Activated CD8-positive, alpha-beta memory T cell treated with anti-CD3 and anti-CD28 coated beads, Interleukin-2, amount 10 ng/mL, durations not matched to agents 7 days and 5 days (primary cell): ENCODE results near the gene AGAP1. TPM values are rescaled to one million over a fixed set of nuclear protein-coding genes. Genes with fewer than 3 reads are reported as not detected.

Experiments
- ATAC-seq: fragments of 150-1000 bp; cut with Tn5 transposase; one replicate; pipeline ENCODE4 v1.10.0; 2021; ENCODE audit warnings: moderate library complexity
- CTCF ChIA-PET: fragments of 350-600 bp; sonication (Branson Sonifier 250); formaldehyde crosslinking; loops from one replicate; lab custom pipeline; 2021; ENCODE audit warnings: antibody characterized with exemption; lab: Charles Lee
- DNase-seq: peaks from one replicate; pipeline ENCODE4 v3.0.0-alpha.2; 2020
- H3K27ac Mint-ChIP-seq: one replicate; pipeline ENCODE4 v1.8.0; 2021; ENCODE audit warnings: mild to moderate bottlenecking, mixed read lengths
- H3K27me3 Mint-ChIP-seq: one replicate; pipeline ENCODE4 v1.8.0; 2021; ENCODE audit warnings: mixed read lengths
- H3K36me3 Mint-ChIP-seq: one replicate; pipeline ENCODE4 v1.8.0; 2021; ENCODE audit warnings: mild to moderate bottlenecking, mixed read lengths
- H3K4me1 Mint-ChIP-seq: one replicate; pipeline ENCODE4 v1.8.0; 2021; ENCODE audit warnings: mixed read lengths
- H3K4me3 Mint-ChIP-seq: one replicate; pipeline ENCODE4 v1.8.0; 2021; ENCODE audit warnings: mild to moderate bottlenecking, moderate library complexity, mixed read lengths
- H3K9me3 Mint-ChIP-seq: one replicate; pipeline ENCODE4 v1.8.0; 2022; ENCODE audit warnings: low read depth, mixed read lengths
- total RNA-seq, 2 experiments: library from RNA; stranded (reverse); gene quantifications; one replicate each; pipeline ENCODE4 v1.2.3, GENCODE V29; 2021

AGAP1 gene
- total RNA-seq, 2 experiments from 2014 or later = 0.75 to 1.8 TPM

DNA sequence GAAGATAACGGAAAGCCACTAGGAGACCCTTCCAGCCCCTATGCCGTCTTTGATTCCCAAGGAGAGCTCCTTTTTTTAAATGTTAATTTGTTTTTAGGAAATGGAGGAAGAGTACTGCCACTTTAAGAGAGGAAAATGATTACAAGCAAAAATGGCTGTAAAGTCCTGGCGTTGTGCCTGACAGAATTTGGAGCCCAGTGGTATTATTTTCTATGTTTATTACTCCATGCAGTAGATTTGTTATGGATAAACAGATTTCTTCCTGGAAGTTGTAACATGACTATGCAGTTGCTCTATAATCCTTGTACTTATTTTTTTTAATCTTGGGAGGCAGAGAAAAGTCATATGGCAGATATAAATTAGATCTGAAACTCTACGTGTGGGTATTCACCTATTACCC, 533.0 kb downstream of the AGAP1 start:
- Mint-ChIP-seq H3K9me3 (peaks cover 4% of the 10 kb centered on the region), H3K27me3 (no peaks in the 10 kb centered on the region), H3K27ac (no peak overlapping the region), H3K4me1 (no peaks in the 10 kb centered on the region), H3K4me3 (no peak overlapping the region), H3K36me3 (no peaks in the 10 kb centered on the region)
- DNase-seq (no peak), ATAC-seq (no peak)
- CTCF ChIA-PET = no interaction called here

DNA sequence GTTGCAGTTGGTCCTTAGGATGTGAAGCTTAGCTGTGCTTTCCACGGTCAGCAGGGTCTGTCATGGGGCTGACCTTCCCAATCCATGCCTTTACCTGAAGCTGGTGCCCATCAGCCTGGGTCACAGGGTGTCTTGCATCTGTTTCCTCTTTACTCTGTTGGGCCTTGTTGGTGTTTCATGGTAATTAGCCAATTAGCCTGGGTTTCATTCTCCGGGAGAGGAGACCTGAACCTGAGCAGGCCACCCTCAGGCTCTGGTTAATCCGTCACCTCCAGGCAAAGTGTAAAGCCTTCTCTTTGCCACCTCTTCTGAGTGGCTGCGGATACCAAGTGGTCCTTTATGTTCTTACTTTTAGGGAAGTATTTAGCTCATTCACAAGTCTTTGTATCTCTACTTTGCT, 534.2 kb downstream of the AGAP1 start:
- no peaks in the 10 kb centered on the region for H3K36me3 Mint-ChIP-seq
- CTCF ChIA-PET = no interaction called here
- H3K4me3 Mint-ChIP-seq = no peak overlapping the region
- no peaks in the 10 kb centered on the region for H3K27me3 Mint-ChIP-seq
- DNase-seq = no peak
- no peak for ATAC-seq
- H3K9me3 Mint-ChIP-seq = peaks cover 4% of the 10 kb centered on the region
- no peaks in the 10 kb centered on the region for H3K4me1 Mint-ChIP-seq
- no peak overlapping the region for H3K27ac Mint-ChIP-seq

GRCh38 chr2:236033462-236033861, 539.6 kb downstream of the AGAP1 start:
- Mint-ChIP-seq H3K36me3 (no peaks in the 10 kb centered on the region), H3K27me3 (no peaks in the 10 kb centered on the region), H3K9me3 (peaks cover 4% of the 10 kb centered on the region), H3K27ac (no peak overlapping the region), H3K4me1 (no peaks in the 10 kb centered on the region), H3K4me3 (no peak overlapping the region)
- CTCF ChIA-PET = no interaction called here
- no peak for ATAC-seq
- DNase-seq = no peak

DNA sequence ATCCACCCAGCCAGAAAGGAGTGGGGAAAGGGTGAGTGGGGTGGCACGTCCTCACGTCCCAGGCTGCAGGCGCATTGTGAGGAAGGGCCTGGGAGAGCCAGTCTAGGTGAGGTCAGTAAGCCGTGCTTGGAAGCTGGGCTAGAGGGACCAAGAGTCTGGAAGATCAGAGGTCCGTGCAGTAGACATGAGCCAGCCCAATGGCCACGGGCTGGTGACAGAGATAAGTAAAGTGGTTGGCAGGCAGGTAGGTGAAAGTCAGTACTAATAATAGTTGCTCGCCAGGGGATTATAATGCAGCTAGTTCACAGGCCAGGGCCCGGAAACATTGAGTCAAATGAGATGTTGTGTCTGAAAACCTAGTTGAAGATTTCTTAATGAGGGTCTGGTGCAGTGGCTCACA, 541.1 kb downstream of the AGAP1 start:
- H3K9me3 Mint-ChIP-seq = peaks cover 3% of the 10 kb centered on the region
- H3K27me3 Mint-ChIP-seq = no peaks in the 10 kb centered on the region
- H3K4me1 Mint-ChIP-seq = no peaks in the 10 kb centered on the region
- DNase-seq (no peak), ATAC-seq (no peak)
- H3K36me3 Mint-ChIP-seq = no peaks in the 10 kb centered on the region
- CTCF ChIA-PET = no interaction called here
- H3K27ac Mint-ChIP-seq = no peak overlapping the region
- H3K4me3 Mint-ChIP-seq = no peak overlapping the region

GRCh38 chr2:236036045-236036444, 542.2 kb downstream of the AGAP1 start:
- H3K4me3 Mint-ChIP-seq = no peak overlapping the region
- CTCF ChIA-PET = no interaction called here
- H3K36me3 Mint-ChIP-seq = no peaks in the 10 kb centered on the region
- no peak overlapping the region for H3K27ac Mint-ChIP-seq
- no peaks in the 10 kb centered on the region for H3K4me1 Mint-ChIP-seq
- no peak for ATAC-seq
- H3K9me3 Mint-ChIP-seq = peaks cover under 1% of the 10 kb centered on the region
- H3K27me3 Mint-ChIP-seq = no peaks in the 10 kb centered on the region
- DNase-seq = no peak

- Mint-ChIP-seq H3K36me3 (no peaks in the 10 kb centered on the region), H3K4me3 (no peak overlapping the region), H3K9me3 (no peaks in the 10 kb centered on the region), H3K27me3 (no peaks in the 10 kb centered on the region), H3K27ac (no peak overlapping the region), H3K4me1 (no peaks in the 10 kb centered on the region)
- CTCF ChIA-PET = no interaction called here
- DNase-seq (no peak), ATAC-seq (no peak)
Measured at GRCh38 chr2:236038096-236038495, 544.3 kb downstream of the AGAP1 start.

GRCh38 chr2:236040600-236041328, 546.9 kb downstream of the AGAP1 start:
- no peak for ATAC-seq
- H3K4me3 Mint-ChIP-seq = no peak overlapping the region
- H3K27ac Mint-ChIP-seq = no peak overlapping the region
- DNase-seq = no peak
- CTCF ChIA-PET = no interaction called here
- no peaks in the 10 kb centered on the region for H3K27me3 Mint-ChIP-seq
- no peaks in the 10 kb centered on the region for H3K9me3 Mint-ChIP-seq
- no peaks in the 10 kb centered on the region for H3K36me3 Mint-ChIP-seq
- H3K4me1 Mint-ChIP-seq = no peaks in the 10 kb centered on the region

DNA sequence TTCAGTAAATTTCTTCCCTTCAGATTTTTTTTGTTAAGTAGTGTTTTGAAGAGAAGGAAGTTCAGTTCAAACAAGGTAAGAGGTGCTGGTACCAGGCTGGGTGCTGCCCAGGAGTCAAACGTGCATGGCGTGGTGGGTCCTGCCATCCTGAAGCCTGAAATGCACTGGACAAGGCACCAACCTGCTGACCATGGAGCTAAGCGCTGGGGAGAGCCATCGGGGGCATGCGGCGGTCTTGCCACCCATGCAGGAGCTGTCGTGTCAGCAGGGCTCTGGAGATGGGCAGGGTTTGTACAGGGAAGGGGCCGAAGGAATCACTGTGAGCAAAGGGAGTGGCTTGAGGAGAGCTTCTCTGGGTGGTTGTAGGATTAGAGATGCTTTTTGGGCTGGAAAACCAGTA, 547.8 kb downstream of the AGAP1 start:
- no peaks in the 10 kb centered on the region for H3K27me3 Mint-ChIP-seq
- DNase-seq = no peak
- CTCF ChIA-PET = no interaction called here
- no peak overlapping the region for H3K4me3 Mint-ChIP-seq
- H3K36me3 Mint-ChIP-seq = no peaks in the 10 kb centered on the region
- H3K4me1 Mint-ChIP-seq = no peaks in the 10 kb centered on the region
- no peak for ATAC-seq
- no peaks in the 10 kb centered on the region for H3K9me3 Mint-ChIP-seq
- H3K27ac Mint-ChIP-seq = no peak overlapping the region

DNA sequence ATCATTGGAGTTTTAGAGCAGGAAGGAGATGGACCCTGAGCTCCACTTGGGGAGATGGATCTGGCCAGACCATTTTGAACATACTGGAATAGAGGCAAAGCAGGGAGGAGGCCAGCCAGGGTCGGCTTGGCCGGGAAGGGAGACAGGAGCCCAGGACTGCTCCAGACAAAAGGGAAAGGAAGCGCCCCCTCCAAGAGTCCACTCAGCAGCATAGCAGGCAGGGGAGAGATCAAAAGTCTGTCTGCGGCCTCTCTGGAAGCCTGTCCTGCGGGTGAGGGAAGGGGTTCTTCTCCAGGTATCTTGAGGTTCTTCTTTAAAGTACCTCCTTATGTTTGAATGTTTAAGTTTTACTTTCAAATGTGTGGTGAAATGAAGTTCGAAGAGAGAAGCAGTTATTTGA, 548.2 kb downstream of the AGAP1 start:
- no peaks in the 10 kb centered on the region for H3K4me1 Mint-ChIP-seq
- no peaks in the 10 kb centered on the region for H3K9me3 Mint-ChIP-seq
- H3K36me3 Mint-ChIP-seq = no peaks in the 10 kb centered on the region
- H3K27me3 Mint-ChIP-seq = no peaks in the 10 kb centered on the region
- no peak for DNase-seq
- H3K27ac Mint-ChIP-seq = no peak overlapping the region
- CTCF ChIA-PET = no interaction called here
- no peak overlapping the region for H3K4me3 Mint-ChIP-seq
- no peak for ATAC-seq

- Mint-ChIP-seq H3K36me3 (no peaks in the 10 kb centered on the region), H3K4me3 (no peak overlapping the region), H3K9me3 (no peaks in the 10 kb centered on the region), H3K27ac (no peak overlapping the region), H3K4me1 (no peaks in the 10 kb centered on the region), H3K27me3 (peaks cover 5% of the 10 kb centered on the region)
- DNase-seq = no peak
- CTCF ChIA-PET = no interaction called here
- ATAC-seq = no peak
Measured at GRCh38 chr2:236044191-236044590, 550.3 kb downstream of the AGAP1 start.

DNA sequence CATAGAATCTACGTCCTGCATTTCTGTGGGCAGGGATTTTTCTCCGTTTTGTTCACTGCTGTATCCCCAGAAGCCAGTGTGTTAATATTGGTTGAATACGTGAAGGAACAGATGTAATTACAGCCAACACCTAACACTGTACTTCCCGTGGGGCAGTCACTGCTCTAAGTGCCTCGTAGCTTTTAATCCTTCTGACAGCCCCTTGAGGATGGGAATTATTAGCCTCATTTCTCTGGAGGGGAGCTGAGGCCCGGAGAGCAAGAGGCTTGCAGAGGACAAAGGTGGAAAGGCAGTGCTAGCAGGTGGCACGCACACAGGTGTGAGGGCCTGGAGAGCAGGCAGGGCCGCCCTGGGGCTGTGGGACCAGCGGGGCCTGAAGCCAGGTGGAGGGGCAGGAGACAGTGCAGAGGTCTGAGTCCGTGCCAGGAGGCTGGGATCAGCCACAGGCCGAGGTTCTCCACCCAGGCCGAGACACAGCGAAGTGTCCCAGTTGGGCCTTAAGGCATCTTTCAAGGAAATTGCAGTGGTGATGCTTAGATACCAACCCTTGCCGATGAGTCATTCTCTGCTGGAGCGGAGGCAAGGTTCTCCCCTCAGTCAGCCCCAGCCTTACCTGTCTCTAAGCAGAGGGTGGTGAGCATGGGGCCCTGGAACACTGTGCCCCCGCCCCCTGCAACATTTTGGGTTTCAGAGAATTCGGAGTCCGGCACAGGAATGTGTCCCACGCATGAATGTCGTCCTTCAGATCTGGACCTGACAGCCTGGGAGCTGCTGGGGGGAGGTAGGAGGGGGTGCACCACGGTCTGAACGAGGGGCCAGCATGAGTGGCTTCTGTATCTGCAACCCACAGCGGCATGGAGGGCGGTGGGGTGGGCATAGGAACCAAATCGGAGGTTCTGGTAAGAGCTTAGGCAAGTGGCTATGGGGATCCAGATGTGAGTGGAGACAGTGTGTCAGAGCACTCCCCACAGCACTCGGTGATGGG, 551.7 kb downstream of the AGAP1 start:
- no peak overlapping the region for H3K4me3 Mint-ChIP-seq
- CTCF ChIA-PET = no interaction called here
- ATAC-seq = no peak

DNA sequence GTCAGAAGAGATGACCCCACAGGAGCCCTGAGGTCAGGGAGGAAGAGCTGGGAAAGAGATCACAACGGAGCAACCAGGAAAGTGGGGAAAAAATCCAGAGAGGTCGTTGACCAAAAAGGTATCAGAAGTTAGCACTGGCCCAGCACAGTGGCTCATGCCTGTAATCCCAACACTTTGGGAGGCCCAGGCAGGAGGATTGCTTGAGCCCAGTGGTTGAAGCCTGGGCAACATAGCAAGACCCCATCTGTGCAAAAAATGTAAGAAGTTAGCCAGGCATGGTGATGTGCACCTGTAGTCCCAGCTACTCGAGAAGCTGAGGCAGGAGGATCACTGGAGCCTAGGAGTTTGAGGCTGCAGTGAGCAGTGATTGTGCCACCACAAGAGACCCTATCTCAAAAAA, 552.9 kb downstream of the AGAP1 start:
- H3K9me3 Mint-ChIP-seq = no peaks in the 10 kb centered on the region
- ATAC-seq = no peak
- no peak overlapping the region for H3K27ac Mint-ChIP-seq
- no peaks in the 10 kb centered on the region for H3K36me3 Mint-ChIP-seq
- no peak overlapping the region for H3K4me3 Mint-ChIP-seq
- CTCF ChIA-PET = no interaction called here
- H3K4me1 Mint-ChIP-seq = peaks cover 8% of the 10 kb centered on the region
- peaks cover 10% of the 10 kb centered on the region for H3K27me3 Mint-ChIP-seq
- no peak for DNase-seq

More for the DNA sequence above, 551.7 kb downstream of the AGAP1 start:
- H3K27ac Mint-ChIP-seq = no peak overlapping the region
- H3K27me3 Mint-ChIP-seq = peaks cover 5% of the 10 kb centered on the region
- H3K9me3 Mint-ChIP-seq = no peaks in the 10 kb centered on the region
- H3K4me1 Mint-ChIP-seq = peaks cover 8% of the 10 kb centered on the region
- no peak for DNase-seq
- H3K36me3 Mint-ChIP-seq = no peaks in the 10 kb centered on the region

DNA sequence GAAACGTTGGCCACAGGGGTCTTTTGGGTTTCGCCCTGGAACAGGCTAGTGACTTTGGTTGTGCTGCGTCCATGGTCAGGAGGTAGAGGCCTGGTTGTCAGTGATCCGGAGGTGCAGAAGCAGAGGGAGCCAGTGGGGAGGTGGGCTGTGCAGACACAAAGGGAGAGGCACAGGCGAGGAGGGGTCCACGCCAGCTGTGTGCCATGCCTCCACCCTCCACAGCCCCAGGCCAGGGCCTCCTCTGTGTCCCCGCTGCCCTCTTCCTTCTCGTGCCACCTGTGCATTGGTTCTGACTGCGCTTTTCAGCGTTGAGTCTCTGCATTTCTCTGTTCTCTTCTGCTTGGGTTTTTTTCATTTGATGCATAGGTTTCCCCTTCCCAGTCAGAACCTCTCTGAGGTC, 553.3 kb downstream of the AGAP1 start:
- no peak overlapping the region for H3K27ac Mint-ChIP-seq
- peaks cover 10% of the 10 kb centered on the region for H3K27me3 Mint-ChIP-seq
- no peak overlapping the region for H3K4me3 Mint-ChIP-seq
- DNase-seq (no peak), ATAC-seq (no peak)
- H3K9me3 Mint-ChIP-seq = no peaks in the 10 kb centered on the region
- CTCF ChIA-PET = no interaction called here
- peaks cover 8% of the 10 kb centered on the region for H3K4me1 Mint-ChIP-seq
- no peaks in the 10 kb centered on the region for H3K36me3 Mint-ChIP-seq
